Measurements from ENCODE around the gene RBMS2. TPM values are rescaled to one million over a fixed set of nuclear protein-coding genes. Genes with fewer than 3 reads are reported as not detected.

Gene RBMS2
- total and polyA plus RNA-seq, 10 of the 15 experiments (the other 5 are each of a cell fraction or from before 2014, with no cell fraction given) = 0.56 to 7.1 (median 2.4) TPM

DNA sequence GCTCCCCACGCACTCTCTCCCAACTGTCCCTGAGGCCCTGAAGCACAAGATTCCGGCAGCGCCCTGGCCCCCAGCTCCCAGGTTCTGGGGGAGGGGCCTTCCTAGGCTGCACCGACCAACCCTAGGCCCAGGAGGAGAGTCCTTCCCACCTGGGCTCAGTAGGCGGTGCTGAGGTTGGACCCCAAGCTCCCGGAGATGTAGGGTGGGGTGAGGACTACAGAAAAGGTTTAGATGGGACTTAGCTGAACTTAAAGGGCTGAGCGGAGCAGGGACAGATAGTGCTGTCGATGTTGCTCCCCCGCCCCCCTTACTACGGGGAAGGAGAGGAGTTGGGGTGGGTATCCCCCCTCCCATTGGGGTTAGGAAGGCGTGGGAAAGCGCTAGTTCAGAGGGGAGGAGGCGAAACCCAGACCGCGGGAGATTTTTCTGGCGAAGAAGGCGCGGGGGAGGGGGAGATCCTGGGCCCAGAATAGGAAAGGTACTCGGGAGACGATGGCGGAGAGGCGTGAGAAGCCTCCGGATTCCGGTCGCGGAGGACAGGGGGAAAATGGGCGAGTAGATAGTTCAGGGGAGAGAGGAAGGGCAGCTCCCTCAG lies 112.7 kb downstream of the RBMS2 start:
- peaks cover 34% of the 10 kb centered on the region for H3K4me1 ChIP-seq (ENCODE audit: control insufficient read depth, insufficient read depth, low read length)
- peak overlapping the region; percentile 92 for H3K9ac ChIP-seq (ENCODE audit: control insufficient read depth, insufficient read depth, low read length)
- POLR2A ChIA-PET = interaction anchor here (0.5 to 6.9 kb wide), 17 partner anchors 9 to 413 kb away, joined by 3 to 155 read pairs (median 7); partner anchors contain the start of genes ATP5F1B, NACA, PTGES3 and RNF41
- CTCF ChIA-PET = interaction anchor here (0.8 to 6.1 kb wide), 11 partner anchors 10 to 367 kb away, joined by 3 to 73 read pairs (median 4); no protein-coding TSS in a partner anchor
- H3K27ac ChIP-seq (ENCODE audit: control insufficient read depth, insufficient read depth) = peak overlapping the region; percentile 87
- in situ Hi-C loops (cut with MboI) = loop anchor here (10.0 kb wide), 1 partner anchor 450 kb away; the partner anchor contains the start of gene NAB2
- FAIRE-seq (no peak), DNase-seq (ENCODE audit: low read depth, low spot score) (no peak), ATAC-seq (peak; percentile 1; the same call in 1 of the 3 replicates)
- WGBS (ENCODE audit: insufficient coverage, insufficient replicate concordance, low lambda C conversion rate, missing lambda C conversion rate) = 5% methylated on average over 27 of the region's 27 CpGs
- BruUV-seq (replicated peaks) = no TSS peak
- peaks cover 5 to 10% of the 10 kb centered on the region in 2 experiments; a peak in 3 of 4 replicates for H3K36me3 ChIP-seq (ENCODE audit: control insufficient read depth in 2 of 2, insufficient read depth in 2 of 2, low read length in 1 of 2)
- peak overlapping the region; percentile 95 for H3K4me2 ChIP-seq (ENCODE audit: control insufficient read depth, insufficient read depth)
- H2AFZ ChIP-seq (ENCODE audit: control insufficient read depth, low read depth, low read length) = peak overlapping the region; percentile 46
- H3K27me3 ChIP-seq (replicated peaks in 1 of 2; ENCODE audit: control insufficient read depth in 2 of 2, insufficient read depth in 2 of 2, low read length in 1 of 2) = no peaks in the 10 kb centered on the region
- SMC1A ChIA-PET (ENCODE audit: uncharacterized antibody, unreplicated experiment) = interaction anchor here (0.8 to 6.1 kb wide), 11 partner anchors 11 to 318 kb away, joined by 3 to 68 read pairs (median 5); partner anchors contain the start of genes ATP5F1B, CNPY2 and PTGES3
- H3K4me3 ChIP-seq = peak overlapping the region; percentile 91
- peaks cover 64% of the 10 kb centered on the region for H3K79me2 ChIP-seq (ENCODE audit: control insufficient read depth, insufficient read depth, low read length)
- H4K20me1 ChIP-seq (ENCODE audit: control insufficient read depth, insufficient read depth) = no peaks in the 10 kb centered on the region
- H3K9me3 ChIP-seq (replicated peaks; ENCODE audit: control insufficient read depth, insufficient read depth, low read length) = no peaks in the 10 kb centered on the region
- RAD21 ChIA-PET (ENCODE audit: unreplicated experiment) = interaction anchor here (0.6 to 10.0 kb wide), 10 partner anchors 12 to 506 kb away, joined by 3 to 176 read pairs (median 5); partner anchors contain the start of genes ESYT1, NACA, PTGES3 and STAT2
- intact Hi-C loops (cut with micrococcal nuclease; ENCODE audit: unreplicated experiment) = no loop called here
- TF ChIP-seq JUNB (IDR thresholded peaks at IDR 0.05) (no peak), EED (IDR thresholded peaks at IDR 0.05; ENCODE audit: low read depth) (peak; percentile 7; the same call in 1 of the 2 replicates), RB1 (IDR thresholded peaks at IDR 0.05; ENCODE audit: borderline replicate concordance) (no peak), MXI1 (IDR thresholded peaks at IDR 0.05; ENCODE audit: low read depth, low read length) (0 out of 2 replicates have a peak, but pooled peaks have one; percentile 45), MEF2A (IDR thresholded peaks at IDR 0.05; ENCODE audit: insufficient read depth, low read depth, low read length) (no peak), RELA (IDR thresholded peaks at IDR 0.05; ENCODE audit: borderline replicate concordance, partially characterized antibody) (no peak), TAF1 (IDR thresholded peaks at IDR 0.05; ENCODE audit: borderline replicate concordance, low read depth, low read length) (0 out of 2 replicates have a peak, but pooled peaks have one; percentile 23), NFYB (IDR thresholded peaks at IDR 0.05; ENCODE audit: insufficient read depth, low read depth, low read length) (0 out of 2 replicates have a peak, but pooled peaks have one; percentile 16), PAX8 (IDR thresholded peaks at IDR 0.05) (no peak), EZH2 (IDR thresholded peaks at IDR 0.05; ENCODE audit: borderline replicate concordance, control insufficient read depth, low read depth, low read length) (no peak)
- TF ChIP-seq, protein P1, sequence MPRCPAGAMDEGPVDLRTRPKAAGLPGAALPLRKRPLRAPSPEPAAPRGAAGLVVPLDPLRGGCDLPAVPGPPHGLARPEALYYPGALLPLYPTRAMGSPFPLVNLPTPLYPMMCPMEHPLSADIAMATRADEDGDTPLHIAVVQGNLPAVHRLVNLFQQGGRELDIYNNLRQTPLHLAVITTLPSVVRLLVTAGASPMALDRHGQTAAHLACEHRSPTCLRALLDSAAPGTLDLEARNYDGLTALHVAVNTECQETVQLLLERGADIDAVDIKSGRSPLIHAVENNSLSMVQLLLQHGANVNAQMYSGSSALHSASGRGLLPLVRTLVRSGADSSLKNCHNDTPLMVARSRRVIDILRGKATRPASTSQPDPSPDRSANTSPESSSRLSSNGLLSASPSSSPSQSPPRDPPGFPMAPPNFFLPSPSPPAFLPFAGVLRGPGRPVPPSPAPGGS (IDR thresholded peaks at IDR 0.05; ENCODE audit: borderline replicate concordance, insufficient read depth, low read depth, low read length, poor library complexity, severe bottlenecking) = no peak
- TF ChIP-seq, protein P2, sequence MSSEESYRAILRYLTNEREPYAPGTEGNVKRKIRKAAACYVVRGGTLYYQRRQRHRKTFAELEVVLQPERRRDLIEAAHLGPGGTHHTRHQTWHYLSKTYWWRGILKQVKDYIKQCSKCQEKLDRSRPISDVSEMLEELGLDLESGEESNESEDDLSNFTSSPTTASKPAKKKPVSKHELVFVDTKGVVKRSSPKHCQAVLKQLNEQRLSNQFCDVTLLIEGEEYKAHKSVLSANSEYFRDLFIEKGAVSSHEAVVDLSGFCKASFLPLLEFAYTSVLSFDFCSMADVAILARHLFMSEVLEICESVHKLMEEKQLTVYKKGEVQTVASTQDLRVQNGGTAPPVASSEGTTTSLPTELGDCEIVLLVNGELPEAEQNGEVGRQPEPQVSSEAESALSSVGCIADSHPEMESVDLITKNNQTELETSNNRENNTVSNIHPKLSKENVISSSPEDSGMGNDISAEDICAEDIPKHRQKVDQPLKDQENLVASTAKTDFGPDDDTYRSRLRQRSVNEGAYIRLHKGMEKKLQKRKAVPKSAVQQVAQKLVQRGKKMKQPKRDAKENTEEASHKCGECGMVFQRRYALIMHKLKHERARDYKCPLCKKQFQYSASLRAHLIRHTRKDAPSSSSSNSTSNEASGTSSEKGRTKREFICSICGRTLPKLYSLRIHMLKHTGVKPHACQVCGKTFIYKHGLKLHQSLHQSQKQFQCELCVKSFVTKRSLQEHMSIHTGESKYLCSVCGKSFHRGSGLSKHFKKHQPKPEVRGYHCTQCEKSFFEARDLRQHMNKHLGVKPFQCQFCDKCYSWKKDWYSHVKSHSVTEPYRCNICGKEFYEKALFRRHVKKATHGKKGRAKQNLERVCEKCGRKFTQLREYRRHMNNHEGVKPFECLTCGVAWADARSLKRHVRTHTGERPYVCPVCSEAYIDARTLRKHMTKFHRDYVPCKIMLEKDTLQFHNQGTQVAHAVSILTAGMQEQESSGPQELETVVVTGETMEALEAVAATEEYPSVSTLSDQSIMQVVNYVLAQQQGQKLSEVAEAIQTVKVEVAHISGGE (CRISPR knock-in tag; IDR thresholded peaks at IDR 0.05) = no peak
- TF ChIP-seq, protein P3, sequence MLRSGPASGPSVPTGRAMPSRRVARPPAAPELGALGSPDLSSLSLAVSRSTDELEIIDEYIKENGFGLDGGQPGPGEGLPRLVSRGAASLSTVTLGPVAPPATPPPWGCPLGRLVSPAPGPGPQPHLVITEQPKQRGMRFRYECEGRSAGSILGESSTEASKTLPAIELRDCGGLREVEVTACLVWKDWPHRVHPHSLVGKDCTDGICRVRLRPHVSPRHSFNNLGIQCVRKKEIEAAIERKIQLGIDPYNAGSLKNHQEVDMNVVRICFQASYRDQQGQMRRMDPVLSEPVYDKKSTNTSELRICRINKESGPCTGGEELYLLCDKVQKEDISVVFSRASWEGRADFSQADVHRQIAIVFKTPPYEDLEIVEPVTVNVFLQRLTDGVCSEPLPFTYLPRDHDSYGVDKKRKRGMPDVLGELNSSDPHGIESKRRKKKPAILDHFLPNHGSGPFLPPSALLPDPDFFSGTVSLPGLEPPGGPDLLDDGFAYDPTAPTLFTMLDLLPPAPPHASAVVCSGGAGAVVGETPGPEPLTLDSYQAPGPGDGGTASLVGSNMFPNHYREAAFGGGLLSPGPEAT (IDR thresholded peaks at IDR 0.05; ENCODE audit: low read depth) = 0 out of 2 replicates have a peak, but pooled peaks have one; percentile 47
